Neuronal stem cell (in vitro differentiated cells): ENCODE measurements around the gene ITGA2.

Experiments
- DNase-seq: peaks from one replicate; pipeline ENCODE4 v3.0.0-alpha.2; 2013; ENCODE audit warnings: low spot score
- H2AFZ ChIP-seq: one replicate; pipeline ENCODE4 v1.6.1; 2013; ENCODE audit warnings: mild to moderate bottlenecking, low read length, inconsistent platforms
- H2AK5ac ChIP-seq: 2 replicates; pipeline ENCODE4 v1.6.1; 2013; ENCODE audit warnings: low read depth, mild to moderate bottlenecking, inconsistent platforms, low read length, moderate library complexity, mixed read lengths
- H2BK120ac ChIP-seq: 2 replicates; pipeline ENCODE4 v1.6.1; 2013; ENCODE audit warnings: low read depth, mild to moderate bottlenecking, inconsistent platforms, low read length, moderate library complexity, mixed read lengths
- H2BK12ac ChIP-seq: one replicate; pipeline ENCODE4 v1.6.1; 2013; ENCODE audit warnings: low read length, inconsistent platforms
- H2BK15ac ChIP-seq: 2 replicates; pipeline ENCODE4 v1.6.1; 2013; ENCODE audit warnings: mild to moderate bottlenecking, low read length, inconsistent platforms, mixed read lengths
- H2BK5ac ChIP-seq: one replicate; pipeline ENCODE4 v1.6.1; 2013; ENCODE audit warnings: inconsistent platforms, mild to moderate bottlenecking, low read length, moderate library complexity
- H3K14ac ChIP-seq: one replicate; pipeline ENCODE4 v1.6.1; 2013; ENCODE audit warnings: low read length, inconsistent platforms
- H3K18ac ChIP-seq: 2 replicates; pipeline ENCODE4 v1.6.1; 2013; ENCODE audit warnings: low read length, inconsistent platforms
- H3K23ac ChIP-seq: 2 replicates; pipeline ENCODE4 v1.6.1; 2013; ENCODE audit warnings: low read depth, mild to moderate bottlenecking, mixed read lengths, low read length, inconsistent platforms; ENCODE audit not compliant: poor library complexity
- H3K27ac ChIP-seq: replicated peaks from 3 replicates; pipeline ENCODE4 v1.5.1; 2013; ENCODE audit warnings: low read length, inconsistent platforms
- H3K27me3 ChIP-seq, 3 experiments: 2 replicates each; pipeline ENCODE4 v1.6.1; 2013; ENCODE audit warnings: low read length in 3 of 3, mild to moderate bottlenecking in 2 of 3, inconsistent platforms in 1 of 3, low read depth in 1 of 3, mixed read lengths in 1 of 3, moderate library complexity in 1 of 3; ENCODE audit not compliant: control insufficient read depth in 3 of 3, insufficient read depth in 3 of 3
- H3K36me3 ChIP-seq, 2 donors: replicated peaks in 1 of 2; 2 replicates each; pipeline ENCODE4 v1.6.1; 2013; ENCODE audit warnings: low read length in 2 of 2; ENCODE audit not compliant: control insufficient read depth in 2 of 2, insufficient read depth in 2 of 2
- H3K4ac ChIP-seq: 2 replicates; pipeline ENCODE4 v1.6.1; 2013; ENCODE audit warnings: inconsistent platforms, mild to moderate bottlenecking, low read length, moderate library complexity
- H3K4me1 ChIP-seq, 2 donors: 1 replicate in 1 of 2; 2 replicates in 1 of 2; pipeline ENCODE4 v1.6.1; 2013; ENCODE audit warnings: low read length in 2 of 2, low read depth in 1 of 2; ENCODE audit not compliant: control insufficient read depth in 2 of 2, insufficient read depth in 1 of 2
- H3K4me2 ChIP-seq: one replicate; pipeline ENCODE4 v1.6.1; 2013; ENCODE audit warnings: mild to moderate bottlenecking, low read length, inconsistent platforms; ENCODE audit not compliant: insufficient read depth, poor library complexity, severe bottlenecking
- H3K4me3 ChIP-seq, 2 donors: 2 replicates each; pipeline ENCODE4 v1.5.1; 2013; ENCODE audit warnings: low read length in 2 of 2, mild to moderate bottlenecking in 2 of 2, inconsistent platforms in 1 of 2, moderate library complexity in 1 of 2
- H3K79me1 ChIP-seq: one replicate; pipeline ENCODE4 v1.6.1; 2013; ENCODE audit warnings: low read depth, mild to moderate bottlenecking, inconsistent platforms, low read length, moderate library complexity
- H3K9ac ChIP-seq: one replicate; pipeline ENCODE4 v1.6.1; 2013; ENCODE audit warnings: mild to moderate bottlenecking, low read depth, low read length, inconsistent platforms; ENCODE audit not compliant: poor library complexity
- H3K9me3 ChIP-seq, 2 donors: replicated peaks in 1 of 2; 2 replicates each; pipeline versions ENCODE3 to v1.6.1; 2013; ENCODE audit warnings: low read length in 2 of 2, mild to moderate bottlenecking in 2 of 2, inconsistent platforms in 1 of 2, low read depth in 1 of 2, mixed read lengths in 1 of 2, moderate library complexity in 1 of 2; ENCODE audit not compliant: control insufficient read depth in 2 of 2, insufficient read depth in 1 of 2
- H4K8ac ChIP-seq: one replicate; pipeline ENCODE4 v1.6.1; 2013; ENCODE audit warnings: low read depth, mild to moderate bottlenecking, inconsistent platforms, low read length, moderate library complexity
- H4K91ac ChIP-seq: one replicate; pipeline ENCODE4 v1.6.1; 2013; ENCODE audit warnings: low read length, low read depth, mild to moderate bottlenecking, inconsistent platforms; ENCODE audit not compliant: poor library complexity
- WGBS, 2 donors: extraction: QIAGEN DNeasy Blood & Tissue Kit; methylation state at CpG; one replicate each; pipeline ENCODE4 v1.1.7; 2013; ENCODE audit warnings: missing lambda C conversion rate in 2 of 2, mixed read lengths in 1 of 2; ENCODE audit not compliant: insufficient read length in 2 of 2, insufficient replicate concordance in 1 of 2; ENCODE audit errors: extremely low coverage in 2 of 2; 5-methylcytosine and 5-hydroxymethylcytosine counted together

Gene ITGA2

DNA sequence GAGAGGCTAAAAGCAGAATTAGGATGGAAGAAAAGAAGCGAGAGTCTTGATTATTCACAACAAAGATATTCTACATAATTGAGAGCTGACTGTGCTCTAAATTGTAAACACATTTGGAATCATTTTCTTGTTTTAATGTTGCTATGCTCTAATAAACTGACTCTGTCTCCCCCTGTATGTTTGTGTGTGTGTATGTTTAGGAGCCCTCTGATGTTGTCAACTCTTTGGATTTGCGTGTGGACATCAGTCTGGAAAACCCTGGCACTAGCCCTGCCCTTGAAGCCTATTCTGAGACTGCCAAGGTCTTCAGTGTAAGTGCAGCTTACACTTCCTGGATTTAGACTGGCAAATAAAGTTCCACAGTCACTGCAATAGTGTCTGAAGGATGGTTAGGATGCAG is 82.6 kb downstream of the ITGA2 start:
- Histone ChIP-seq H3K27ac (no peak overlapping the region), H3K36me3 (no peaks in the 10 kb centered on the region), H4K8ac (no peak overlapping the region)

DNA sequence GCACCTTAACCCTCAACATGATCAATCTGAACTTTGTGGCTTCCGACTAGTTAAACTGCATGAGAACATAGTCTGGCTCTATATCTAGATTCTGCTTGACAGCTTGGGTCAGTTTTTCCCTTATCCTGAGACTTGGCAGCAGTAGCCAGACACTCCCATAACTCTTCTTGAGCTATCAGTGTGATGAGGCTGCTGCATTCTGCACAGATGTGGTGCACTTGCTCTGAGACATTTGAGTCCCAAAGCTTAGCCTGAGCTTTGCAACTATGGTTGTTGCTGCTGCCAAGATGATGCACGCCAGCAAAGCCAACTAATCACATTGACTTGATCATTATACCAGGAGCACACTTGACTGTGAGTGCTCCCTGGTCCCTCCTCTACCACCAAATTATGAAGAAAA is 84.2 kb downstream of the ITGA2 start:
- Histone ChIP-seq H2BK120ac (no peak overlapping the region), H2AFZ (no peak overlapping the region), H3K36me3 (peaks cover 0 to 1% of the 10 kb centered on the region in 2 donors), H3K79me1 (no peaks in the 10 kb centered on the region), H2AK5ac (no peak overlapping the region), H3K9ac (no peak overlapping the region), H2BK5ac (no peak overlapping the region), H2BK15ac (no peak overlapping the region), H3K27me3 (no peaks in the 10 kb centered on the region), H4K91ac (no peak overlapping the region), H3K27ac (no peak overlapping the region), H3K14ac (no peak overlapping the region), H2BK12ac (no peak overlapping the region), H3K4ac (no peak overlapping the region), H3K4me2 (no peak overlapping the region), H4K8ac (no peak overlapping the region), H3K23ac (no peak overlapping the region), H3K18ac (no peak overlapping the region), H3K9me3 (no peaks in the 10 kb centered on the region), H3K4me3 (no peak overlapping the region), H3K4me1 (no peaks in the 10 kb centered on the region)
- no peak for DNase-seq
- WGBS, 2 donors = no CpG with 5 or more reads among the region's 2 CpGs

More for the DNA sequence above, 82.6 kb downstream of the ITGA2 start:
- no peaks in the 10 kb centered on the region for H3K4me1 ChIP-seq
- H3K14ac ChIP-seq = no peak overlapping the region
- H3K4ac ChIP-seq = no peak overlapping the region
- H3K18ac ChIP-seq = no peak overlapping the region
- H2AFZ ChIP-seq = no peak overlapping the region
- H3K9me3 ChIP-seq = no peaks in the 10 kb centered on the region
- no peak overlapping the region for H2BK120ac ChIP-seq
- no peaks in the 10 kb centered on the region for H3K79me1 ChIP-seq
- H3K4me2 ChIP-seq = no peak overlapping the region
- no peak overlapping the region for H4K91ac ChIP-seq
- H3K27me3 ChIP-seq = no peaks in the 10 kb centered on the region
- H3K9ac ChIP-seq = no peak overlapping the region
- WGBS, 2 donors = no CpG with 5 or more reads among the region's 2 CpGs
- no peak for DNase-seq
- no peak overlapping the region for H3K4me3 ChIP-seq
- H2AK5ac ChIP-seq = no peak overlapping the region
- H2BK12ac ChIP-seq = no peak overlapping the region
- no peak overlapping the region for H2BK5ac ChIP-seq
- H3K23ac ChIP-seq = no peak overlapping the region
- H2BK15ac ChIP-seq = no peak overlapping the region

DNA sequence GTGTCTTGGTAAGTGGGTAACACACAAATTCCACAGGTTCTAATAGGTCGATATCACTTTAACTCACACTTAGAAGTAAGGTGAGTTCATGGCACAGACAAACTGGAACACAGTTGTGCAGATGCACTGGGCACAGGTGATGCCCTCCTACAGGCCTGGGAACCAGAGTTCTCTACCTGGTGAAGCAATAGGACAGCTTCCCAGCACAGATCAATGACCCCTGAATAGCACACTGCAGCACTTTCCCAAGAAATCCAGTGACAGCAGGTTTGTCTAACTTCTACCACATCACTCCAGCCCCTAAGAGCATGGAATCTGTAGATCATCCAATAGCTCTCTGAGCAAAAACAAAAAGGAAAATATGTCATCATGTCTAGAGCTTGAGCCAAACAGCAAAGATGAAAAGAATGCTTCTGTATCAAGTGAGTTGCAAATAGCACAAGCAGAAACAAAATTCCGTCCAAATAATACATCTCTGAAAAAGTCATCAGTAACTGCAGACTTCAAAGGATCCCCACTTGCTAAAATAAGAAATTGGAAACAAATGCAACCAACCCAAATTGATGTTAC is 86.9 kb downstream of the ITGA2 start:
- DNase-seq = no peak
- H3K9me3 ChIP-seq = no peaks in the 10 kb centered on the region
- no peak overlapping the region for H2AK5ac ChIP-seq
- no peak overlapping the region for H4K91ac ChIP-seq
- H2BK120ac ChIP-seq = no peak overlapping the region
- H3K27me3 ChIP-seq = no peaks in the 10 kb centered on the region
- H2AFZ ChIP-seq = no peak overlapping the region
- no peak overlapping the region for H3K14ac ChIP-seq
- no peak overlapping the region for H3K23ac ChIP-seq
- no peak overlapping the region for H3K9ac ChIP-seq
- no peak overlapping the region for H3K18ac ChIP-seq
- WGBS, 2 donors = no CpG with 5 or more reads among the region's 2 CpGs
- H3K4ac ChIP-seq = no peak overlapping the region
- H4K8ac ChIP-seq = no peak overlapping the region
- no peak overlapping the region for H3K27ac ChIP-seq
- no peak overlapping the region for H2BK15ac ChIP-seq
- H3K4me3 ChIP-seq = no peak overlapping the region
- H3K79me1 ChIP-seq = no peaks in the 10 kb centered on the region
- peaks cover 0 to 1% of the 10 kb centered on the region in 2 donors for H3K36me3 ChIP-seq
- H3K4me1 ChIP-seq = no peaks in the 10 kb centered on the region
- H2BK5ac ChIP-seq = no peak overlapping the region
- no peak overlapping the region for H3K4me2 ChIP-seq
- H2BK12ac ChIP-seq = no peak overlapping the region

DNA sequence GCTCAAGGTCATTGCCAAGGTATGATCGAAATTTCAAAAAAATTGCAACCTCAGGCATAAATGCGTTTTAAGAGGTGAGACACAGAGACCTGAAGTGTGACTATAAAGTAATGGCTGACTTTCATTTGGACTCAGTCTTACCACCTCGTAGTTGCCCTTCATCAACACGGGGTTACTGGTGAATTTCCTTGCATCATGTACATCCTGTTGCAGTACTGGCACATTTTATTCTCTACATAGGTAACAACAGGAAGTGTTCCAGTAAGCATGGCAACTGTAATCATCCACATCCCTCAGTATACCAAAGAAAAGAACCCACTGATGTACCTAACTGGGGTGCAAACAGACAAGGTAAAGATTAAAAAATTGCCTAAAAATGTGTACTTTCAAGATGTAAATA is 91.1 kb downstream of the ITGA2 start:
- no CpG with 5 or more reads among the region's 4 CpGs for WGBS, 2 donors
- H2BK120ac ChIP-seq = no peak overlapping the region

More for the DNA sequence above, 91.1 kb downstream of the ITGA2 start:
- no peak for DNase-seq
- Histone ChIP-seq H2BK15ac (no peak overlapping the region), H3K79me1 (no peaks in the 10 kb centered on the region), H3K27me3 (no peaks in the 10 kb centered on the region), H3K4me3 (no peak overlapping the region), H2AK5ac (no peak overlapping the region), H3K9me3 (no peaks in the 10 kb centered on the region), H3K18ac (no peak overlapping the region), H2BK12ac (no peak overlapping the region), H4K91ac (no peak overlapping the region), H3K4ac (no peak overlapping the region), H2BK5ac (no peak overlapping the region), H3K36me3 (peaks cover 0 to 1% of the 10 kb centered on the region in 2 donors), H2AFZ (no peak overlapping the region), H3K14ac (no peak overlapping the region), H3K9ac (no peak overlapping the region), H3K4me2 (no peak overlapping the region), H3K27ac (no peak overlapping the region), H3K23ac (no peak overlapping the region), H3K4me1 (no peaks in the 10 kb centered on the region), H4K8ac (no peak overlapping the region)
